ENCODE results near the gene GALNT2.

- TF ChIP-seq, protein P1, sequence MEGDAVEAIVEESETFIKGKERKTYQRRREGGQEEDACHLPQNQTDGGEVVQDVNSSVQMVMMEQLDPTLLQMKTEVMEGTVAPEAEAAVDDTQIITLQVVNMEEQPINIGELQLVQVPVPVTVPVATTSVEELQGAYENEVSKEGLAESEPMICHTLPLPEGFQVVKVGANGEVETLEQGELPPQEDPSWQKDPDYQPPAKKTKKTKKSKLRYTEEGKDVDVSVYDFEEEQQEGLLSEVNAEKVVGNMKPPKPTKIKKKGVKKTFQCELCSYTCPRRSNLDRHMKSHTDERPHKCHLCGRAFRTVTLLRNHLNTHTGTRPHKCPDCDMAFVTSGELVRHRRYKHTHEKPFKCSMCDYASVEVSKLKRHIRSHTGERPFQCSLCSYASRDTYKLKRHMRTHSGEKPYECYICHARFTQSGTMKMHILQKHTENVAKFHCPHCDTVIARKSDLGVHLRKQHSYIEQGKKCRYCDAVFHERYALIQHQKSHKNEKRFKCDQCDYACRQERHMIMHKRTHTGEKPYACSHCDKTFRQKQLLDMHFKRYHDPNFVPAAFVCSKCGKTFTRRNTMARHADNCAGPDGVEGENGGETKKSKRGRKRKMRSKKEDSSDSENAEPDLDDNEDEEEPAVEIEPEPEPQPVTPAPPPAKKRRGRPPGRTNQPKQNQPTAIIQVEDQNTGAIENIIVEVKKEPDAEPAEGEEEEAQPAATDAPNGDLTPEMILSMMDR (conservative IDR thresholded peaks at IDR 0.05; ENCODE audit: low read length), result no peak
- no peak for TF ChIP-seq EZH2phosphoT487 (IDR thresholded peaks at IDR 0.05; ENCODE audit: borderline replicate concordance)
Measured at GRCh38 chr1:230330157-230330556, 263.1 kb downstream of the GALNT2 start.
